H1 (cell line): Measurements from ENCODE around the gene HMCES. TPM values are rescaled to one million over a fixed set of nuclear protein-coding genes. Genes with fewer than 3 reads are reported as not detected.

Experiments used
- CTCF ChIA-PET: fragments of 300-600 bp; sonication (Branson Sonifier 250); formaldehyde crosslinking; loops from one replicate; lab custom pipeline; 2021; ENCODE audit not compliant: partially characterized antibody; lab: Charles Lee
- POLR2A ChIA-PET: fragments of 300-600 bp; sonication (Branson Sonifier 250); formaldehyde crosslinking; loops from one replicate; lab custom pipeline; 2021; ENCODE audit warnings: inconsistent platforms; ENCODE audit not compliant: partially characterized antibody; lab: Charles Lee
- DNase-seq, 2 experiments: peaks; one replicate each; pipeline versions ENCODE4 v3.0.0 to v3.0.0-alpha.2; 2010 to 2022; ENCODE audit warnings: low spot score in 2 of 2, low read depth in 1 of 2, mixed read lengths in 1 of 2
- FAIRE-seq: peaks from 2 replicates; lab custom pipeline; 2011; peaks lifted over from hg19 to GRCh38; lab: Jason Lieb, UNC
- H2AFZ ChIP-seq: 2 replicates; pipeline ENCODE4 v1.8.1; 2012; ENCODE audit warnings: low read length, inconsistent platforms
- H2AK5ac ChIP-seq: 2 replicates; pipeline ENCODE4 v1.6.1; 2013; ENCODE audit warnings: low read depth, low read length
- H2BK120ac ChIP-seq: replicated peaks from 2 replicates; pipeline ENCODE3; 2013; ENCODE audit warnings: low read depth, low read length, inconsistent platforms
- H2BK12ac ChIP-seq: 2 replicates; pipeline ENCODE4 v1.6.1; 2013; ENCODE audit warnings: low read depth, low read length
- H2BK15ac ChIP-seq: 2 replicates; pipeline ENCODE4 v1.6.1; 2013; ENCODE audit warnings: low read length
- H2BK20ac ChIP-seq: 2 replicates; pipeline ENCODE4 v1.6.1; 2013; ENCODE audit warnings: low read length
- H2BK5ac ChIP-seq: 2 replicates; pipeline ENCODE4 v1.6.1; 2013; ENCODE audit warnings: low read depth, low read length
- H3K14ac ChIP-seq: 2 replicates; pipeline ENCODE4 v1.6.1; 2013; ENCODE audit warnings: inconsistent platforms; ENCODE audit not compliant: insufficient read length
- H3K18ac ChIP-seq: 2 replicates; pipeline ENCODE4 v1.6.1; 2013; ENCODE audit warnings: low read length; ENCODE audit errors: extremely low read depth
- H3K23ac ChIP-seq: 2 replicates; pipeline ENCODE4 v1.6.1; 2013; ENCODE audit warnings: inconsistent platforms; ENCODE audit not compliant: insufficient read length
- H3K23me2 ChIP-seq: 2 replicates; pipeline ENCODE4 v1.6.1; 2013; ENCODE audit warnings: low read depth, low read length
- H3K27ac ChIP-seq: 2 replicates; pipeline ENCODE4 v1.6.1; 2011; ENCODE audit warnings: low read depth, low read length, inconsistent platforms
- H3K27me3 ChIP-seq, 4 experiments: replicated peaks in 1 of 4; 1 replicate in 1 of 4; 2 replicates in 3 of 4; pipeline versions ENCODE4 v1.6.1 to v1.8.1; 2011 to 2013; ENCODE audit warnings: low read length in 3 of 4, mild to moderate bottlenecking in 3 of 4, inconsistent platforms in 2 of 4, mixed read lengths in 2 of 4, moderate library complexity in 1 of 4; ENCODE audit not compliant: control insufficient read depth in 3 of 4, insufficient read depth in 3 of 4; ENCODE audit errors: extremely low read depth in 1 of 4
- H3K36me3 ChIP-seq, 4 experiments: 2 replicates each; pipeline versions ENCODE4 v1.6.1 to v1.8.1; 2011 to 2013; ENCODE audit warnings: mild to moderate bottlenecking in 4 of 4, low read length in 3 of 4, moderate library complexity in 2 of 4, control low read depth in 1 of 4, inconsistent platforms in 1 of 4; ENCODE audit not compliant: insufficient read depth in 4 of 4, control insufficient read depth in 2 of 4
- H3K4ac ChIP-seq: replicated peaks from 2 replicates; pipeline ENCODE3; 2013; ENCODE audit warnings: low read length, low read depth, mixed read lengths, inconsistent platforms; ENCODE audit not compliant: insufficient read length
- H3K4me1 ChIP-seq, 4 experiments: replicated peaks in 1 of 4; 1 replicate in 1 of 4; 2 replicates in 3 of 4; pipeline versions ENCODE4 v1.6.1 to v1.8.1; 2011 to 2013; ENCODE audit warnings: low read length in 3 of 4, inconsistent platforms in 2 of 4, mixed read lengths in 1 of 4; ENCODE audit not compliant: insufficient read depth in 4 of 4, control insufficient read depth in 3 of 4
- H3K4me2 ChIP-seq, 2 experiments: 2 replicates each; pipeline versions ENCODE4 v1.6.1 to v1.8.1; 2011 to 2013; ENCODE audit warnings: low read depth in 2 of 2, low read length in 2 of 2, control low read depth in 1 of 2, inconsistent platforms in 1 of 2, mild to moderate bottlenecking in 1 of 2; ENCODE audit not compliant: insufficient read depth in 1 of 2
- H3K4me3 ChIP-seq, 4 experiments: fragments of 200-600, 300-600 bp in 1 of 4; sonication (generic), shearing (Covaris generic), sonication (Bioruptor Twin) in 1 of 4; 2 replicates each; pipeline versions ENCODE4 v1.5.1 to v1.8.1; 2011 to 2016; ENCODE audit warnings: low read length in 4 of 4, low read depth in 3 of 4, control low read depth in 2 of 4, inconsistent platforms in 2 of 4, mild to moderate bottlenecking in 2 of 4, mixed read lengths in 1 of 4, moderate library complexity in 1 of 4; ENCODE audit not compliant: insufficient read depth in 2 of 4; ENCODE audit errors: extremely low read depth in 1 of 4
- H3K56ac ChIP-seq: replicated peaks from 2 replicates; pipeline ENCODE3; 2013; ENCODE audit warnings: low read depth, mild to moderate bottlenecking, mixed read lengths, low read length, inconsistent platforms; ENCODE audit not compliant: insufficient read length
- H3K79me1 ChIP-seq: 2 replicates; pipeline ENCODE4 v1.6.1; 2013; ENCODE audit warnings: low read depth, low read length, control low read depth
- H3K79me2 ChIP-seq, 2 experiments: 2 replicates each; pipeline versions ENCODE4 v1.6.1 to v1.8.1; 2012 to 2013; ENCODE audit warnings: low read length in 2 of 2, mild to moderate bottlenecking in 2 of 2, inconsistent platforms in 1 of 2; ENCODE audit not compliant: insufficient read depth in 2 of 2, control insufficient read depth in 1 of 2
- H3K9ac ChIP-seq, 4 experiments: replicated peaks in 1 of 4; 1 replicate in 1 of 4; 2 replicates in 3 of 4; pipeline versions ENCODE4 v1.6.1 to v1.8.1; 2011 to 2013; ENCODE audit warnings: low read depth in 3 of 4, low read length in 3 of 4, control low read depth in 2 of 4, mild to moderate bottlenecking in 2 of 4, moderate library complexity in 2 of 4, inconsistent platforms in 1 of 4; ENCODE audit errors: extremely low read depth in 1 of 4
- H3K9me3 ChIP-seq, 2 experiments: 2 replicates each; pipeline versions ENCODE4 v1.6.1 to v1.8.1; 2012 to 2013; ENCODE audit warnings: mild to moderate bottlenecking in 2 of 2, moderate library complexity in 2 of 2, control low read depth in 1 of 2, inconsistent platforms in 1 of 2, low read depth in 1 of 2, low read length in 1 of 2, mixed read lengths in 1 of 2; ENCODE audit not compliant: insufficient read depth in 2 of 2
- H4K20me1 ChIP-seq, 2 experiments: replicated peaks in 1 of 2; 2 replicates each; pipeline versions ENCODE3 to v1.8.1; 2011 to 2013; ENCODE audit warnings: inconsistent platforms in 2 of 2, low read length in 2 of 2, mild to moderate bottlenecking in 1 of 2; ENCODE audit not compliant: insufficient read depth in 2 of 2, control insufficient read depth in 1 of 2
- H4K5ac ChIP-seq: 2 replicates; pipeline ENCODE4 v1.6.1; 2013; ENCODE audit warnings: low read length, low read depth, mixed read lengths, inconsistent platforms; ENCODE audit not compliant: insufficient read length
- H4K8ac ChIP-seq: 2 replicates; pipeline ENCODE4 v1.8.0; 2013; ENCODE audit warnings: mild to moderate bottlenecking, moderate library complexity, low read length, inconsistent platforms; ENCODE audit not compliant: insufficient read depth; ENCODE audit errors: extremely low read depth
- H4K91ac ChIP-seq: replicated peaks from 2 replicates; pipeline ENCODE3; 2013; ENCODE audit warnings: low read length, mixed read lengths, inconsistent platforms; ENCODE audit not compliant: insufficient read length
- CEBPB ChIP-seq: IDR thresholded peaks from 2 replicates; pipeline ENCODE4 v1.6.1; 2012; ENCODE audit warnings: low read depth, low read length
- CHD1 ChIP-seq: IDR thresholded peaks from 2 replicates; pipeline ENCODE4 v1.6.1; 2012; ENCODE audit warnings: low read depth, low read length, improper control_type of control experiment
- CHD2 ChIP-seq: IDR thresholded peaks from 2 replicates; pipeline ENCODE4 v1.6.1; 2012; ENCODE audit warnings: low read length, improper control_type of control experiment
- CTBP2 ChIP-seq: IDR thresholded peaks from 2 replicates; pipeline ENCODE4 v1.7.0; 2011; ENCODE audit warnings: borderline replicate concordance, mild to moderate bottlenecking, moderate library complexity, mixed read lengths, low read length; ENCODE audit not compliant: insufficient read depth, insufficient read length
- EGR1 ChIP-seq: IDR thresholded peaks from 2 replicates; pipeline ENCODE4 v1.6.1; 2011; ENCODE audit warnings: low read depth, low read length, borderline replicate concordance
- GABPA ChIP-seq: IDR thresholded peaks from 2 replicates; pipeline ENCODE4 v1.6.1; 2011; ENCODE audit warnings: mild to moderate bottlenecking, low read length, moderate library complexity, borderline replicate concordance; ENCODE audit not compliant: insufficient read depth
- HDAC6 ChIP-seq: IDR thresholded peaks from one replicate; pipeline ENCODE4 v1.7.1; 2012; ENCODE audit warnings: low read depth, mild to moderate bottlenecking, inconsistent platforms, low read length, moderate library complexity
- RBBP5 ChIP-seq: IDR thresholded peaks from 2 replicates; pipeline ENCODE4 v1.7.1; 2012; ENCODE audit warnings: low read depth, mild to moderate bottlenecking, inconsistent platforms, low read length, moderate library complexity, borderline replicate concordance
- SAP30 ChIP-seq: fragments of 300-600 bp; sonication (generic); IDR thresholded peaks from 2 replicates; pipeline ENCODE4 v1.7.1; 2012; ENCODE audit warnings: low read length, moderate library complexity, mild to moderate bottlenecking, inconsistent platforms; ENCODE audit not compliant: insufficient read depth, insufficient replicate concordance
- SIN3A ChIP-seq, 2 experiments: IDR thresholded peaks in 1 of 2; conservative IDR thresholded peaks in 1 of 2; 2 replicates each; pipeline ENCODE4 v1.6.1; 2011 to 2012; ENCODE audit warnings: low read length in 2 of 2, improper control_type of control experiment in 1 of 2, low read depth in 1 of 2, mild to moderate bottlenecking in 1 of 2
- WGBS, 2 experiments: shearing (Covaris generic) in 1 of 2; methylation state at CpG; one replicate each; pipeline versions ENCODE4 v1.1.6 to v1.1.7; 2013 to 2015; ENCODE audit warnings: low lambda C conversion rate in 2 of 2, mixed read lengths in 2 of 2, inconsistent platforms in 1 of 2, low coverage in 1 of 2, missing lambda C conversion rate in 1 of 2; ENCODE audit not compliant: insufficient replicate concordance in 2 of 2, insufficient coverage in 1 of 2, insufficient read length in 1 of 2; ENCODE audit errors: extremely low coverage in 1 of 2, missing lambda C conversion rate in 1 of 2; 5-methylcytosine and 5-hydroxymethylcytosine counted together
- polyA plus RNA-seq, 7 experiments: library from polyadenylated mRNA; depleted of rRNA in 3 of 7; stranded (reverse) in 5 of 7; unstranded in 2 of 7; fragments of >200 nt in 5 of 7; fragments of 200-250 nt in 2 of 7; gene quantifications; 1 replicate in 5 of 7; 2 replicates in 1 of 7; 4 replicates in 1 of 7; pipeline versions ENCODE4 v1.2.1 to v1.2.3, GENCODE V29; 2011 to 2013; ENCODE audit warnings: missing spikeins in 2 of 7, mixed read lengths in 2 of 7
- total RNA-seq: library from RNA; stranded (reverse); fragmentation: NEBNext Ultra II Directional; extraction: Animal tissue kit (Norgen Biotek cat#: 25700); gene quantifications from 2 replicates; pipeline ENCODE4 v1.2.1, GENCODE V29; 2021
- TF ChIP-seq, protein P1 (sequence below): IDR thresholded peaks from 2 replicates; pipeline ENCODE4 v1.6.1; 2011; ENCODE audit warnings: low read depth, mild to moderate bottlenecking, low read length; ENCODE audit not compliant: insufficient read depth

Gene HMCES
- total and polyA plus RNA-seq, 2 of the 8 experiments (the other 6 are each of a cell fraction or from before 2014, with no cell fraction given), result 27.6 to 49.5 TPM

DNA sequence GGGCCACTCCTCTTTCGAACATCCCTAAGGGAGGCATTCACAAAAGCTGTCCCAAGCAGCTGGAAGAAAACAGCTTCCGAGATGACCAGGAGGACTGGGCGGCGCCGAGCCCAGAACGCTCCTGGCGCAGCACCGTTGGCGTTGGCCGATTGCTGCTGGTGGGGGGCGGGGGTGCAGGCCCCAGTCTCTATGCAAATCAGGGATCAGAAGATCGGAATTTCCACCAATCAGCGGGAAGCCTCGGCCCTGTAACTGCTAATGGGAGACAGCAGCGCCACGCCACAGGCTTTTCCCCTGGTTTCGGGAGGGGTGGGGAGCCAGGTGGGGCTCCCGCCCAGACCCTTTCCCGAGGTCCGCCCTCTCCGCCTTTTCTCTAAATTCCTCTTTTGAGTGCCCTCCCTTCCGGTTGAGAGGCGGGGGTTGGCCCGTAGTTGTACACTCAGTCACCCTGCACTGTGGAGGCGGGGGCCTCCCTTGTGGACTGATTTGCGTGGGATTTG, 27.0 kb downstream of the HMCES start:
- no peak overlapping the region for H4K8ac ChIP-seq
- H3K4me1 ChIP-seq, result peaks cover 3 to 8% (median 5%) of the 10 kb centered on the region in 4 experiments
- no peak overlapping the region for H2BK15ac ChIP-seq
- DNase-seq, result peak; percentile 96 to 97
- no peaks in the 10 kb centered on the region for H4K20me1 ChIP-seq
- no peak for FAIRE-seq
- no peak overlapping the region; the same call in 1 of the 2 replicates for H3K18ac ChIP-seq
- H4K5ac ChIP-seq, result no peak overlapping the region
- no peak overlapping the region for H2BK12ac ChIP-seq
- H3K27me3 ChIP-seq, result no peaks in the 10 kb centered on the region
- H2AK5ac ChIP-seq, result no peak overlapping the region
- no peak overlapping the region for H2BK5ac ChIP-seq
- H3K4ac ChIP-seq, result no peak overlapping the region
- no peak overlapping the region for H4K91ac ChIP-seq
- H3K56ac ChIP-seq, result no peak overlapping the region
- H3K23me2 ChIP-seq, result no peaks in the 10 kb centered on the region; the same call in 1 of the 2 replicates
- H3K9me3 ChIP-seq, result no peaks in the 10 kb centered on the region
- H3K4me2 ChIP-seq, result peak overlapping the region; percentile 52 to 63
- H2AFZ ChIP-seq, result no peak overlapping the region
- H3K23ac ChIP-seq, result no peak overlapping the region
- WGBS, 2 experiments, result 1% methylated on average over 26 of the region's 26 CpGs; no CpG with 5 or more reads in 1 of the 2 experiments
- peaks cover 2 to 15% (median 4%) of the 10 kb centered on the region in 4 experiments; a peak in 5 of 8 replicates for H3K36me3 ChIP-seq
- peak overlapping the region in 1 of 4 experiments; percentile 75; a peak in 2 of 7 replicates for H3K9ac ChIP-seq
- no peak overlapping the region for H2BK120ac ChIP-seq
- H3K79me2 ChIP-seq, result no peaks in the 10 kb centered on the region
- H3K27ac ChIP-seq, result peak overlapping the region; percentile 56; the same call in 1 of the 2 replicates
- H3K14ac ChIP-seq, result no peak overlapping the region
- H3K79me1 ChIP-seq, result no peaks in the 10 kb centered on the region
- CTCF ChIA-PET, result interaction anchor here (1.0 to 6.4 kb wide), 2 partner anchors 10 to 252 kb away, joined by 3 to 28 read pairs; a partner anchor contains a TSS
- POLR2A ChIA-PET, result interaction anchor here (0.6 to 4.9 kb wide), 9 partner anchors 9 to 187 kb away, joined by 3 to 104 read pairs (median 4); partner anchors contain the start of genes COPG1 and HMCES
- H2BK20ac ChIP-seq, result no peak overlapping the region
- H3K4me3 ChIP-seq, result peak overlapping the region in 2 of 4 experiments; percentile 7 to 48; a peak in 3 of 8 replicates
- TF ChIP-seq GABPA (no peak), RBBP5 (peak; percentile 58; the same call in 1 of the 2 replicates), CHD2 (0 out of 2 replicates have a peak, but pooled peaks have one; percentile 20), CTBP2 (peak; percentile 45), SIN3A (conservative IDR thresholded peaks at IDR 0.05 in 1 of 2, IDR thresholded peaks at IDR 0.05 in 1 of 2; ENCODE audit: low read depth in 1 of 2, low read length in 2 of 2) (peak; percentile 46 to 80; a peak in 1 of 4 replicates), CEBPB (0 out of 2 replicates have a peak, but pooled peaks have one; percentile 9), EGR1 (no peak), CHD1 (no peak), HDAC6 (no peak), SAP30 (no peak)
- TF ChIP-seq, protein P1, sequence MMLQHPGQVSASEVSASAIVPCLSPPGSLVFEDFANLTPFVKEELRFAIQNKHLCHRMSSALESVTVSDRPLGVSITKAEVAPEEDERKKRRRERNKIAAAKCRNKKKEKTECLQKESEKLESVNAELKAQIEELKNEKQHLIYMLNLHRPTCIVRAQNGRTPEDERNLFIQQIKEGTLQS, result no peak
